GM20431 (cell line): ENCODE data around the gene CLCNKA.
"Not testable (repeated sequence)": the region's sequence is repeated elsewhere in the genome, so short reads cannot be mapped to it uniquely, and the experiment has no call there.

ENCODE experiments used
- in situ Hi-C: fragments of 300-500 bp; cut with MseI, MboI; formaldehyde crosslinking; loops from one replicate; pipeline ENCODE4 v1.15.0; 2020; ENCODE audit warnings: low sequenced_read_pairs; ENCODE audit not compliant: unreplicated experiment

CLCNKA gene

GRCh38 chr1:16015491-16015890 lies 6.3 kb upstream of the CLCNKA start:
- in situ Hi-C loops = no loop called here

DNA sequence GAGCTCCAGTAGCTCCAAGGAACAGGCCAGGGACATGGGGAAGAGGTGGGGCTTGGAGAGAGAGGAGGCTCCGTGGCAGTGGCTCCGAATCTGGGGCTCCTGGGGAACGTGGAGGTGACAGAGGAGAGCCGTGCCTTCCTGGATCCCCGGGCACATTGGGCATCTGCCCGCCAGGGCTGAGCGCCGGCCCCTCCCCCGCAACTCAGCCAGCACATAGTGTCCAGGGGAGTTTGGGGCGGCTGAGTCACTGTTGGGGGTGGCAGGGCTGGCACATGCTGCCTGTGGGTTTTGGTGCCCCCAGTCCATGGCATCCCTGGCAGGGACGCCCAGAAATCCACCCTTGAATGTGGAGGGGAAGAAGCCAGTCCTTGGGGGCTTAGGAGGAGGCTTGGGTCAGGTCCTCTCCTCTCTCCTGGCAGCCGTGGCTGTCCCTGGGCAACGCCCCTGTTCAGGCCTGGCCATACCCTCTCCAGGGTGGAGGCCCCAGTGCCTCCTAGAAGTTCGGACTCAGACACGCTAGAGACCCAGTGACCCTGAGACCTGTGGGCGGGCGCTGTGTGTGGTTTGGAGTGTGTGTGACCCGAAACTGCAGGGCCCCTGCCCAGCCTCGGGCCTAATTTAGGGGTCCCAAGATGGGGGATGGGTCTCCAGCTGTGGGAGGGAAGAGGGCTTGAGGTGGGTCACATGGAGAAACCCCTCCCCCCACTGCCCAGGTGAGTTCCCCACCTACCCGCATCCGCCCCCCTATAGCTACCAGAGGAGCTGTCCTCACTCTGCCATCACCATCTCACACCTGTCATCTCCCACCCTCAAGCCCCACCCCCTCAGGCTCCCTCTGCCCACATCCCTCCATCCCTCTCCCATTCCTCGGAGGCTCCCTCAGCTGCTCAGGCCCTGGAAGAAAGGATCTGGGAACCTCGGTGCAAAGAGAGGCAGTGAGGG lies 5.6 kb upstream of the CLCNKA start:
- in situ Hi-C loops = no loop called here

DNA sequence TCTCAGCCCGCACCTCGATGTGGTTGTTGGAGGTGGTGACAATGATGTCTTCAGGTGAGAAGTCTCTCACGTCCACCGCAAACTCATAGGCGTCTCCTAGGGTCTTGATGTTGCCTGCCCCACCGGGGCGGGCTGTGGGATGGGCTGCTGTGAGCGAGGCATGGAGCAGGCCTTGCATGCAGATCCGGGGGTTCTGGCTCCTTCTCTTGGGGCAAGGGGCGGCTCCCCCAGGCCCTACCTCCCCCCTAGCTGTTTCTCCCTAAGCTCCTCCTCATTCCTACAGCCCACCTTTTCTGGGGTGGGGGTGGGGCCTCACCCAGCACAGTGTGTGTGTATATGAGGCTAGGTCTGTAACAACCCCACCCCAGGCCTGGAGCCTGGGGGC lies 4.8 kb upstream of the CLCNKA start:
- in situ Hi-C loops = no loop called here

DNA sequence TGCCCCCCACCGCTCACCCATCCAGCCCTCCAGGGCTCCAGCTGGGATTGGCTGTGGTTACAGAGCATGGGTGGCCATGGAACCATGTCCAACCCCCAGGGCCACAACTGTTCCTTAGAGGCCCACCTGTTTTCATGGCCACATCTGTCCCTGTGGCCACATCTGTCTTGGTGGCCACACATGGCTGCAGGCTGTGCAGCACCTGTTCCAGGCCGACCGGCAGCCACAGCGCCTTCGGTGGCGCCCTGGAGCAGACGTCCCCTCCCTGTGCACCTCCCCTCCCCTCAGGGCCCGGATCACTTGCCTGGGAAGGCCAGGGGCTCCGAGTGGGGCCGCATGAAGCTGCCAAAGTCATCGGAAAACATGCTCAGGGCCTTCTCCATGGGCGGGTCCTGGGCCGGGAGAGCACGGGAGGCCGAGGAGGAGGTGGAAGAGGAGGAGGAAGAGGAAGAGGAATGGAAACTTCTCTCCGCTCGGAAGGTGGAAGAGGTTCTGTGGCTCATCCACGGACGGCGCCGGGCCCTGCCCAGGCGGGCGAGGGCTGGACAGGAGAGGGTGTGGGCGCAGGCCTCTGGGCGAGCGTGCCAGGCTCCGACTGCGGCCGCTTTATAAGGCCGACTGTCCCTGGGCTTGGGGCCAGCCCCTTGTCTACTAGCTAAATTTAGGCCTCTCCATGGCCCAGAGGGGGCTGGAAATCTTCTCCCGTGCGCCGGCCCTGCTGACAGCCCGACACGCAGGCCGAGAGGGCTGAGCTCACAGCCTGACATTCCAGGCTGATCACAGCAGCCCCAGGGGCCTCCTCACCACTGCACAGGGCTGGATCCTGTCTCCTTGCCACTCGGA lies 4.2 kb upstream of the CLCNKA start, which contains the start of gene HSPB7:
TSS of gene HSPB7 (minus strand) at position 583 of the 843 bp plus-strand sequence. CDS start at position 503, 80 bp downstream.
- in situ Hi-C loops = no loop called here

DNA sequence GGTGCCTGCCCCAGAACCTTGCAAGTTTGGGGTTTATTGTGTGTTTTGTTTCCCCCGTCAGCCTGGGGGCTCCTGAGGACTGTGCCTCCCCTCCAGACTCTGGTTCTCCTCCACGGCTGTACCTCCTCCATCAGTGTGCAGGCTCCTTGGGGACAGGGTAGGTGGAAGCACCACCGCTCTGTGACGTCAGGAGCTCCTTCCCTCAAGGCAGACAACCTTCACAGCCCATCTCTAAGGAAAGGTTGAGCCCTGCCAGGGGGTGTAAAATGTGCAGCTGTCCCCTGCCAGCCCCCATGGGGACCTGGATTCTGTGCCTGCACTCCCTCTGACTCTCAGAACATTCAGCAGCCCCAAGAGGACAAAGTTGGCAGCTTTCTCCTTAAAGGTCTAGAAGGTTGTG lies 3.5 kb upstream of the CLCNKA start:
- in situ Hi-C loops = no loop called here

GRCh38 chr1:16018749-16019643 lies 2.8 kb upstream of the CLCNKA start:
- in situ Hi-C loops = no loop called here

GRCh38 chr1:16019644-16020277 lies 2.1 kb upstream of the CLCNKA start:
- in situ Hi-C loops = no loop called here

DNA sequence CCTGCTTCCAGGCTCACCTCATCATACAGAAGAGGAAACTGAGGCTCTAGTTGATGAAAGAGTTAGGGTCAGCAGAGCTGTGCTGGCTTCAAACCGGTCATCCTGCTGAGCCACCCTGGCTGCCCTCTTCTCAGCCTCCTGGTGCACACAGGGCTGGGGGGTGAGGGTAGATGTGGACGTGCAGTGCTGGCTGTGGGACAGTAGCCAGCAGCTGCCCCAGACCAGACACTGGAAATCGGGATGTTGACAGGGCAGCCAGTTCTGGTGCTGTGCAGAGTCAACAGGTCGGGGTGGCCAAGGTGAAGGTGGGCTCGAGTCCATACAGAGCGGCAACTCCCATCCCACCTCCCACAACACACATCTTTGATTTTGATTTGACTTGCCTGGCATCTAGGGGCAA lies 1.5 kb upstream of the CLCNKA start:
- in situ Hi-C loops = no loop called here

- in situ Hi-C loops = not testable (repeated sequence)
These were observed 958 bp upstream of the CLCNKA start for GRCh38 chr1:16020878-16021277.

GRCh38 chr1:16022393-16022792 lies 557 bp downstream of the CLCNKA start:
- in situ Hi-C loops = no loop called here

DNA sequence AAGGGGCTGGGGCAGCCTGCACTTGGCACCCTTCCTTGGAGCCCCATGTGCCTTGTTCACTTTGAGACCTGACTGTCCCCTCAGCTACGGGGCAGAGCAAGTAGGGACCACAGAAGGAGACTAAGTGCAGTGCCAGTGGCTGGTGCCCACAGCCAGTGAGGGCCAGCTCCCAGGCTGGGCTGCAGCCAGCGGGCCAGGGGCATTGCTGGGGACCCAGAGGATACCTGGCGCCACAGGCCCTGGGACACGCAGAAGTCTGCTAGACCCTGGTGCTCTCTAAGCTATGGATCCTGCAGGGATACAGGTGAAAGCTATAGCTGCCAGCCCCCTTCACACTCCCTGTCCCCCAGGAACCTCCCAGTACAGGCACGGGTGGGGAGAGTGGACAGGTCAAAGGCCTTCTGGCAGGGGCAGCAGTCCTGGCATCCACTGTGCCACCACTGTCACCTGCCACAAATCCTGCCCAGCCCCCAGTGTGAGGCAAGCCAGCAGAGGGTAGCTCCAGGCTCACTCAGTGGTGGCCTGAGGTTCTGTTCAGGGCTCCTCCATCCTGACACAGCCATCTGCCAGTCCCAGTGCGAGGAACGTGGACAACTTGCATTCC lies 1.3 kb downstream of the CLCNKA start:
- in situ Hi-C loops = no loop called here

DNA sequence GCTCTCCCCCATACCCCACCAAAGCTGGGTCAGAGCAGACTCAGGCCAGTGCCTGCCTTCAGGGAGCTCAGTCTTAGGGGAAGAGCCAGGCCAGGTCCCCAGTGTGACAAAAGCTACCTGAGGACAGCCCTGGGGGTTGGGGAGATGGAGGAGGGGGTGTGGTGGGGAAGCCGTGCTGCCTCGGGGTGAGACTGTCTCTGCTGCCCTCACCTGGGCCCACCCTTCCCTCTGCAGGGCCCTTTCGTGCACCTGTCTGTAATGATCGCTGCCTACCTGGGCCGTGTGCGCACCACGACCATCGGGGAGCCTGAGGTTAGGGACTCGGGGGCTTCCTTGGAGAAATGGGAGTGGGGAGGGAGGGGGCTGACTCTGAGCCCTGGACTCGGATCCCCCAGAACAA lies 4.5 kb downstream of the CLCNKA start:
- in situ Hi-C loops = not testable (repeated sequence)

- in situ Hi-C loops = no loop called here
These were observed 5.1 kb downstream of the CLCNKA start for GRCh38 chr1:16026723-16027484.

- in situ Hi-C loops = no loop called here
These were observed 6.6 kb downstream of the CLCNKA start for GRCh38 chr1:16028237-16029002.

DNA sequence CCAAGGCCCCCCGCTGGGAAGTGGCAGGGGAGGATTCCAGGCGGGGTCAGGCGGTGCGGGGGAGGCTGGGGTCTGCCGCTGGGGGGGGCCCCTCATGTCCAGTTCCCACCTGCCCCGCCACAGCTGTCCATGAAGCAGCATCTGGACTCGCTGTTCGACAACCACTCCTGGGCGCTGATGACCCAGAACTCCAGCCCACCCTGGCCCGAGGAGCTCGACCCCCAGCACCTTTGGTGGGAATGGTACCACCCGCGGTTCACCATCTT lies 7.1 kb downstream of the CLCNKA start:
- in situ Hi-C loops = not testable (repeated sequence)

DNA sequence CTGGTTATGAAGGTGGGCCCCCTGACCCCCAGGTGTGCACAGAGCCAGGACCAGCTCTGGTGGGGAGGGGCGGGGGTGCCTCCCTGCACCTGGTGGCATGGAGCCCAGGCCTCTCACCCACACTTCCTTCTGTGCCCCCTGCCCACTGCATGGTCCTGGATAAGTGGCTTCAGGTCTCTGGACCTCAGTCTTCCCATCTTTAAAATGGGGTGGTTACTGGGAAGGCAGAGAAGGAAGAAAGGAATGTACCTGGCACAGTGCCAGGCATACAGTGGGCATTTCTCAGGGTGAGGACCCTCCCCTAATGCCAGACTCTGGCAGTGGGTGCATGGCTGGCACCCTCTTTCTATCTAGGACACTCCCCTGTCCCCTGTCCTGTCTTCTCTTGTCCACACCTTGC lies 7.5 kb downstream of the CLCNKA start:
- in situ Hi-C loops = no loop called here

- in situ Hi-C loops = no loop called here
These were observed 9.7 kb downstream of the CLCNKA start for GRCh38 chr1:16031551-16031950.
